ENCODE measurements around the gene RAB3IP. TPM values are rescaled to one million over a fixed set of nuclear protein-coding genes. Genes with fewer than 3 reads are reported as not detected.

RAB3IP gene
- total and polyA plus RNA-seq, 2 of the 4 experiments (the other 2 are of a cell fraction) = 1.5 to 2.7 TPM

- ATAC-seq (ENCODE audit: low read depth) (no peak), DNase-seq (no peak)
- in situ Hi-C loops (cut with MboI; ENCODE audit: low sequenced_read_pairs) = no loop called here
- Histone ChIP-seq H3K27ac (ENCODE audit: insufficient read depth, low read length) (no peak overlapping the region), H3K4me3 (ENCODE audit: insufficient read depth, low read depth, low read length) (no peak overlapping the region), H2BK15ac (ENCODE audit: low read depth, low read length) (no peak overlapping the region), H2AK5ac (ENCODE audit: low read depth, low read length) (no peak overlapping the region), H3K9ac (ENCODE audit: low read depth, low read length) (no peak overlapping the region), H3K79me1 (ENCODE audit: low read depth in 1 of 2, low read length in 2 of 2) (no peaks in the 10 kb centered on the region), H2BK20ac (ENCODE audit: low read depth, low read length) (no peak overlapping the region), H3K4me1 (ENCODE audit: control insufficient read depth, insufficient read depth, low read length) (no peaks in the 10 kb centered on the region), H3K56ac (ENCODE audit: extremely low read depth, insufficient read depth, low read length) (no peak overlapping the region), H2AK9ac (replicated peaks; ENCODE audit: low read depth, low read length, poor library complexity) (no peak overlapping the region), H3K18ac (ENCODE audit: low read depth, low read length) (no peak overlapping the region), H3K36me3 (ENCODE audit: control insufficient read depth, insufficient read depth, low read length) (no peaks in the 10 kb centered on the region), H3K14ac (replicated peaks; ENCODE audit: low read depth, low read length) (no peak overlapping the region), H3K4ac (ENCODE audit: low read depth, low read length) (no peak overlapping the region), H2BK5ac (ENCODE audit: low read depth, low read length, poor library complexity, severe bottlenecking) (no peak overlapping the region), H4K20me1 (ENCODE audit: insufficient read depth, low read length) (no peaks in the 10 kb centered on the region), H3K23ac (ENCODE audit: low read depth, low read length) (no peak overlapping the region), H3K4me2 (ENCODE audit: low read depth, low read length) (no peak overlapping the region), H4K5ac (ENCODE audit: low read depth, low read length) (no peak overlapping the region), H2BK120ac (ENCODE audit: low read depth, low read length) (no peak overlapping the region), H2AFZ (replicated peaks; ENCODE audit: low read length, poor library complexity) (no peak overlapping the region), H4K91ac (ENCODE audit: insufficient read depth, low read depth, low read length) (no peak overlapping the region), H3K9me3 (ENCODE audit: control insufficient read depth, insufficient read depth, low read length) (no peaks in the 10 kb centered on the region), H4K8ac (ENCODE audit: low read depth in 2 of 2, low read length in 2 of 2) (no peak overlapping the region), H3K9me1 (ENCODE audit: insufficient read depth, low read length) (no peaks in the 10 kb centered on the region), H3K27me3 (ENCODE audit: control insufficient read depth, insufficient read depth, low read length) (no peaks in the 10 kb centered on the region)
- CTCF ChIA-PET = no interaction called here
- dilution Hi-C loops (cut with HindIII; ENCODE audit: low sequenced_read_pairs, unreplicated experiment) = no loop called here
- no TSS peak for BruUV-seq (replicated peaks)
- intact Hi-C loops (cut with micrococcal nuclease) = no loop called here
- no CpG with 5 or more reads among the region's 2 CpGs for WGBS, 2 experiments (ENCODE audit: extremely low coverage in 2 of 2, insufficient read length in 1 of 2)
- TF ChIP-seq CTCF (conservative IDR thresholded peaks at IDR 0.05; ENCODE audit: low read depth, low read length) = no peak
- TF ChIP-seq MAFK (IDR thresholded peaks at IDR 0.05; ENCODE audit: low read depth, low read length) = no peak
- no peak for TF ChIP-seq RFX5 (IDR thresholded peaks at IDR 0.05; ENCODE audit: low read depth, low read length)
- no peak for TF ChIP-seq POLR2A (IDR thresholded peaks at IDR 0.05; ENCODE audit: low read depth, low read length)
- no peak for TF ChIP-seq USF2 (IDR thresholded peaks at IDR 0.05; ENCODE audit: low read depth, low read length)
- TF ChIP-seq RAD21 (IDR thresholded peaks at IDR 0.05; ENCODE audit: low read length) = no peak
- TF ChIP-seq CEBPB (IDR thresholded peaks at IDR 0.05; ENCODE audit: low read depth, low read length) = no peak
- TF ChIP-seq ELK1 (IDR thresholded peaks at IDR 0.05; ENCODE audit: borderline replicate concordance, low read depth, low read length) = no peak
- TF ChIP-seq BHLHE40 (IDR thresholded peaks at IDR 0.05; ENCODE audit: low read depth, low read length) = no peak
- TF ChIP-seq FOS (IDR thresholded peaks at IDR 0.05; ENCODE audit: low read depth, low read length) = no peak
- no peak for TF ChIP-seq MAZ (IDR thresholded peaks at IDR 0.05; ENCODE audit: borderline replicate concordance, low read depth, low read length)
- POLR2A ChIA-PET (ENCODE audit: unreplicated experiment) = no interaction called here
Observed at GRCh38 chr12:69758105-69758504, 19.4 kb downstream of the RAB3IP start.
